Activated CD4-positive, CD25-positive, alpha-beta regulatory T cell treated with anti-CD3 and anti-CD28 coated beads, Interleukin-2, amount 50 U/mL, for 16 hours (primary cell): ENCODE data around the gene EPPIN.

ENCODE experiments used
- DNase-seq: peaks from one replicate; pipeline ENCODE4 v3.0.0-alpha.2; 2020; ENCODE audit warnings: low read depth, low spot score

The EPPIN gene

DNA sequence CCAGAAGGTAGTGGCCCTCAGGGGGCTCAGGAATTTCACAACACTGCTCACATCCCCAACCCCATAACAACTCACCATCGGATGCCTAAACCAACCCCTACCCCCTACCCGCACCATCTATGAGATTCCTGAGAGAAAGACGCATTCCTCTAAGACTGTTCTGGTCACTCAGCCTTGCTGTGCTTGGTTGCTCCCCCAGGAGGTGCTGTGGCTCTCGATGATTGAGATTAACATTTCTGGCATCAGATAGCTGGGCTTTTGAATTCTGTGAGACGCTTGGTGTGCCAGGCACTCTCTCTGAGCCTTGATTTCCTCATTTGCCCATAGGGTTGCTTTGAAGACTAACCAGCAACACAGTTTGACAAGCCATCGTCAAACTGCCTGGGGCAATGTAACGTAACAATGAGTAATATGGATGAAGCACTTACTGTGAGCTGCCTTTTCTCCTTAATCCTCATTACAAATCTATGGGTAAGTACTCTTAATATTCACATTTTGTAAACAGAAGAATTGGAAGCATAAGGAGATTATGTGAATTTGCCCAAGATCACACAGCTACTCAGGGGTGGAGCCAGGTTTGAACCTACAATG is 8.9 kb downstream of the EPPIN start:
- DNase-seq, result no peak

DNA sequence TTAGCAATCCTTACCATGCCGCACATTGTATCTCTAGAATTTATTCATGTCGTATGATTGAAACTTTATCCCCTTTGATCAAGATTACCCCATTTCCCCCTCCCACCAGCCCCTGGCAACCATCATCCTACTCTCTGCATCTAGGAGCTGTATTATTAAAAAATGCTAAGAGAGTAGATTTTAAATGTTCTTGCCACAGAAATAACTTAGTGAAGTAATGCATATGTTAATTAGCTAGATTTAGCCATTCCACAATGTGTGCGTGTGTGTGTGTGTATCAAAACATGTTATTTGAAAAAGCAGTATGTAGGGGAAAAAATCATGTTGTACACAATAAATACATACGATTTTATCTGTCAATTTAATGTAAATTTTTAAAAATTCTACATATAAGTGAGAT is 19.9 kb downstream of the EPPIN start:
- no peak for DNase-seq

DNA sequence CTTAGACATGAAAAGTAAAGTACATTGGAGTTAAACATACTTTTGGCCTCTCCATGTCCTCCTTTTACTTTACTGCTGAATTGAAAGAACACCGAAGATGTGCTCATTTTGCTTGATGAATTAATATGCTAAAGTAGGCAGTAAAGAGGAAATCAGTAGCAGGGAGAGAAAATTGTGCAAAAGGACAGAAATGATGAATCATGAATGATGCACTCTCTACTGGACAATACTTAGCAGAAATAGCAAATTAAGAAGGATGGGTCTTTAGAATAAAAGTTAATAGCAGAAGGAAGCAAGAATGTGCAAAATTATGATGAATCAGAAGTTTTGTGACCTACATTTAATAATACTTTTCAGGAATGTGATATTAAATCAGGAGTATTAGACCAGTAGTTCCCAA is 23.4 kb downstream of the EPPIN start:
- DNase-seq, result no peak

DNA sequence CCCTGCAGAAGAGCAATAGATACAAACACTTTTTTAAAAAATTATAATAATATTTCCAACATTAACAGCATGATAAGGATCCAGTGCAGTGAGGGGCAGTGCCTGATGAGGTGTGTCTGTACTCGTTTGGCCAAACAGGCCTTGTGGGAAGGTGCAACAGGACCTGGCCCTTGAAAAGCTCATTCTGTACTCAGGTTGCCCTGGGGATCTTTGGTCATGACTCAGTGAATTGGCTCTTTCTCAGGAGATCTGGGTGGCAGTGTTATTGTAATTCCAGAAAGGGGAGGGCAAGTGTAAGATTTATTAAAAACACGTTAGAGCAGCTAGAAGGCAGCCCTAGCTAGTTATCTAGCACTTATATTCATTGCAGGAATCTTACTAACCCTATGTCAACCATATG is 28.9 kb downstream of the EPPIN start:
- no peak for DNase-seq

DNA sequence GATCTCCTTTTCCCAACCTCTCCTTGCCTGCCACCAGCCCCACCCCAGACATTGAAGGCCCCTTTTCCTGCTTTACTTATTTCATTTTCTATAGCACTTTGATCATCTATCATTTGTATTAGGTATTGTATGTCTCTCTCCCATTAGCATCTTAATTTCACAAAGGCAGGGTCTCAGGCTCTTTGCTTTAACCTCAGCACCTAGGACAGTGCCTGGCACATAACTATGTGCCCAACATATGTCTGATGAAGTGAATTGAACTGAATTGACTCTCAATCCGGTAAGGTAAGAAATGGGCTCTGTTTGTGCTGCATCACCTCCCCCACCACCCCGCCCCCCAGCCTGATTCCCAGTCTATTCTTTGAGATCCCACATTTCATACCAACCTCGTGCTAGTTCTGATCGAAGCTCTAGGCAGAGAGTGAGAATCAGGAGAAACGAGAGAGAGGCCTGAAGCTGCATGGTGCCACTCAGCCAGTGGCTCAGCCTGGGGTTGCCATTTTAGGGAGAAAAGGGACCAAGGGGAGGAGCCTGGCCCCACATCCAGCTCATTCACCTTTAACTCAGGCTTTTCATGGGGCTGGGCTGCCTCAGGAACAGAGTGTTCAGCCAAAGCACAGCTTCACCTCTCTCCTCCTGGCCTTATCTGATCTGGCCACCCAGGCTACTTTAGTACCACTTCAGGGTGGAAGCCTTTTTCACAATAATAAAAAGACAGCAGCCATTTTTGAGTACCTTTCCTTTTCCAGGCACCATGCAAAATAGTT is 31.9 kb downstream of the EPPIN start, which contains the start of gene SPINT3:
Gene SPINT3, minus strand, starts transcription at position 476 of the 767 bp plus-strand sequence. Its CDS starts 14 bp downstream, at position 462.
- no peak for DNase-seq

DNA sequence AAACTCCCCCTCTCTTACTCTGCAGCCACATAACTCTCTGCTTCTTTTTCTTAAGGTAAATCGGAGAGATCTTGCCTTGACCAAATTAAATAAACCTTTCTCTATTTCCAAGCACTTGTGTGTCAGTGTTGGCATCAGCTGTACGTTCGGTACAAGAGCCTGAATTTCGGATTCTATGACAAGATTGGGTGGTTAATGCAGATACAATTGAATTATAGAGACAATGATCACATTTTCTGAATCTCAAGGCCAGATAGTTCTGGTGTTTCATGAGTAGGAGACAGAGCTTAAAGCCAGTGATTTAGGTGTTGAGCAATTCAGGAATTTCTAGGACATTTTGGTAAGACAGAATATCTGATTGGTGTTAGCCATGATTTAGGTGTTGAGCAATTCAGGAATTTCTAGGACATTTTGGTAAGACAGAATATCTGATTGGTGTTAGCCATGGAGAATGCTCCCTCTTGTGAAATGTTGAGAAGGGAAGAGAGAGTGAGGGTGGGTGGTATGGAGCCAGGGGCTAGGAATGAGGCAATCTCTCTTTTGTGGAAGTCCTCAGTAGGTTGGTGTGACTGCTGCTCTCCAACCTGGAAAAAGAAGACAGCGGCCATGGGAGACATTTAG is 36.8 kb downstream of the EPPIN start:
- DNase-seq, result no peak

DNA sequence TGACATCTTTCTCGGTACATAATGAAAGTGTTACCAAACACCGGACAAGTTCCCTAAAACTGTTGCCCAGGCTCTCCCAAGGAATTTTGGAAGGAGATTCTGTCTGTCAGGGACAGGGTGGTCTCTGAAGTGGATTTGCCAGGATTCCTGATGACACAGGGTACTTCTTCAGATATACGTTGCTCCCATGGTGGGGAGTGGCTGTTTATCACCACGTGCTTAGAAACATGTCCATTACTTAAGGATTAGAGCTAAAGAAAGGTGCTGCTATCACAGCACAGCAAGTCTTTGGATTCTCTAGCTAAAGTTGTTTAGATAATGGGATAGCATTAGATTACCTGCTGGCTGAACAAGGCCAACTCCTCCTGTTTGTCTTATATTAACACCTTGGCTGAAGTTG is 38.1 kb downstream of the EPPIN start:
- no peak for DNase-seq

DNA sequence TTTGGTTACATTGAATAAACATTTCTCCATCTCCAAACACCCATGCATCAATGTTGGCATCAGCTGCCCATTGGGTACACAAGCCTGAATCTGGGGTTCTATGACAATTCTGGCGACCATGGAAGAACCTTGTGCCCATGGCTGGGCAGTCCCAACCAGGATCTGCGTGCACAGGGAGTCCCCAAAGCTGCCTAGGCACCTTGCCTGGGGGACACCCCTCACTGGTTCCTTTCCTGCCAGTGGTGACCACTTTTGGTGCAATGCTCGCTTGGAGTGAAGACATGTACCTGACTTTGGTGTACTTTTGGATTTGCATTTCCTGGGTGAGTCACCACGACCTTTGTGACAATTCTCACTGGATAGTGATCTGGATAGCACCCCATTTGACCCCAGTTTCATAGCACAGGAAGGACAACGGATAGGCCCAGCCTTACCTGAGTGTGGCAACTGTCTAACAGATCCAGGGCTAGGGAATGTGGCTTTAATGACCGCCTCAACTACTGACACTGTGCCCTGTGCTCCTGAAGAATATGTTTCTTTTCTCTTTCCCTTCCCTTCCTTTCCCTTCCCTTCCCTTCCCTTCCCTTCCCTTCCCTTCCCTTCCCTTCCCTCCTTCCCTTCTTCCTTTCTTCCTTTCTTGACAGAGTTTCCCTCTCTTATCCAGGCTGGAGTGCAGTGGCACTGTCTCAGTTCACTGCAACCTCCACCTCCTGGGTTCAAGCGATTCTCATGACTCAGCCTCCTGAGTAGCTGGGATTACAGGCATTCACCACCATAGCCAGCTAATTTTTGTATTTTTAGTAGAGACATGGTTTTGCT is 38.9 kb downstream of the EPPIN start:
- DNase-seq, result no peak

DNA sequence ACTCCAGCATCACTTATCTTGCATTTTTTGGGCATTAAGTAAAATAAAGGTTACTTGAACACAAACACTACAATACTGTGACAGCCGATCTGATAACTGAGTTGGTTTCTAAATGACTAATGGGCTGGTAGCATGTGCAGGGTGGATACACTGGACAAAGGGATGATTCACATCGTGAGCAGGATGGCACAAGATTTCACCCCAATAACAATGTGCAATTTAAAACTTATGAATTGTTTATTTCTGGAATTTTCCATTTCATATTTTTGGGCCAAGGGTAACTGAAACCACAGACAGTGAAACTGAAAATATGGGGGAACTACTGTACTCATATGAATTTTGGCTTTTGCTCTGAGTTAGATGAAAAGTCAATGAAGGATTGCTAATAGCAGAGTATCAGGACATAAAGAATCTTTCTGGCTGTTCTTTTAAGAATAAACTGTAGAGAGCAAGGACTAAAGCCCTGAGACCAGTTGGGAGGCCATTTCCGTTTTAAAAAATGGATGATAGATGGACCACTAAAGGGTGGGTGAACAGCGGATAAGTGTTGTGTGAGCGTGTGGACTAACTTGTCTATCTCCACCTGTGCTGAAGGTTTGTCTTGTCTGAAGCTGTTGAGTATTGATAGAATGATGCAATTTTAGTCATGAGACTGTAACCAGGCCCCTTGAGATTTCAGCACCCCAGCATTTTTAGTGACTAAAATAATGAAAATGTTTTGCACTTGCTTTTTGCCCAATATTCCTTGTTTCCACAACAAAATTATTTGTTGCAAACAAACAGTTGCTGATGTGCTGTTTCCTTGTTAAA is 40.0 kb downstream of the EPPIN start:
- DNase-seq, result no peak

DNA sequence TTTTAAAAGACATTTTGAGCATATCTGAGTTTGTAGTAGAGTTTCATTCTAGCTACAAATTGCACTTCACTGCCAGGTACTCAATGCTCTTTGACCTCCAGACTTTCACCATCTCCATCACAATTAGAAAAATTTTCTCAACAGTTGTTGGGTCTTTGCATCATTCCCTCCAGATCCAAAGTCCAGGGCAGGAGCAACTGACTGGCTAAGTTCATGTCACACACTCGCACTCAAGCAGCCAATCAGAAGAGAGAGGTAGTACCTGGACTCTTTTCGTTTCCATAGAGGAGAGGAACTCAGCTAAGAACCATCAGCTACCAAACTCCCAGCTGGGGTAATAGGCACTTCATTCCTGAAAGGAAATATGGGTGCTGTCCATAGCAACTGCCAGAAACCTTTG is 40.8 kb downstream of the EPPIN start:
- DNase-seq, result no peak

DNA sequence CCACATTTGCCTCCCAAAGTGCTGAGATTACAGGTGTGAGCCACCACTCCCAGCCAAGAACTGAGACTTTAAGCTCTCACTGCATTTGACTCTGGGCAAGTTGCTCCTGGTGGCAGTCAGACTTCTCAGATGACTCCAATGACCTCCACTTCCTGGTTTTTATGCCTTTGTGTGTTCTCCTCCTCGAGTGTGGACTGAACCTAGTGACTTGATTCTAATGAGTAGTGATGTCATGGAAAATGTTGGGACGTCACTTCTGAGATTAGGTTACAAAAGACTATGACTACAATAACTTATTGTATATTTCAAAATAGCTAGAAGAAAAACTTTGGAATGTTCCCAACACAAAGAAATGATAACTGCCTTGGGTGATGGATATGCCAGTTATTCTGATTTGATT is 43.8 kb downstream of the EPPIN start:
- no peak for DNase-seq

DNA sequence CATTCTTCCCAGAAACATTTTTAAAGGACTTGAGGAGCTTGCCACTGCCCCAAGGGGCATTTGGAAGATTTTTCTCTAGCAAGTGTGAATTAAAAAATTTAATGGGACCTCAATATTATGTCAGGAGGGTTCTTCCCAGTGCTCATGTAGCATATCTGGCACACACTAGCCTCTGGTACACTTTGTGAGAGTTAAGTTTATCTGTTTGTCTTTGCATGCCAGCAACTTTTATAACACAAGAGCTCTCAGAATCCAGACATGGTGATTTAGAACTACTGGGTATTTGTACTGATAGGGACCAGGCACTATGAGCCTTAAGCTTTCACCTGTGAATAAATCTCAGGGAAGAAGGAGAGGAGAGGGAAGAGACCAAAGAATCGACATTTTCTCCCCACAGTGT is 44.6 kb downstream of the EPPIN start:
- DNase-seq, result no peak

DNA sequence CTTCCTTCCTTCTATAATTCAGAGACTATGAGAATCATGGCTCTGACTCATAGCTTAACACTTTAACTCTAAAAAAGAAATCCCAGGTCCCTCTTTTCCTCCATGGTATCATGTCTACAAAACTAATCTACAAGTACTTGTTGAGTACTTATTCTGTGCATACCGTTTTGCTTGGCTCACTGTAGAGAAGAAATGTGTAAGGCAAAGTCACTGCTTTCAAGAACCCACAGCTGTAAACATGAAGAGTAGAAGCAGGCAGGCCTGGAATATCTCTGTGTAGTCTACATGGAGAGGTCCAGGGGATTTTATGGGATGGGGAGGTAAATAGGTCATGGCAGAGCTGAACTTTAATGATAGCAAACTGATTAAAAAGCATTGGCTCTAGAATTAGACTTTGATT is 45.6 kb downstream of the EPPIN start:
- no peak for DNase-seq

DNA sequence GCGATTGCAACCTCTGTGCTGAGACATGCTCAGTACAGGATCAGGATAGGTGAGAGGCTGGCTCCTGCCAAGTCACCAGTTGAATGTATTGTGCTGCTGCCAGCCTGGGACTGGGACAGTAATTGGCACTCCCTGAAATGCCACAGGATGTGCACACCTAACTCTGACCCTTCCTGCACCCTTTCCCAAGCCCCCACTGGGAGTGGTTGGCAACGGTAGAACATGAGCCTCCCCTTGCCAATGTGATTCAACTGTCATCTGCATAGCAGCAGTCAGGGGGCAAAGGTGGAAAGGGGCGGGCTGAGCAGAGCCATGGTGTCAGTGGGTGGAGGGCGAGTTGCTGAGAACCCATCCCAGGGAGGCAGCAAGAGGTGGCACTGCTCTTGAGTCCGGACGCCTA is 47.2 kb downstream of the EPPIN start:
- DNase-seq, result no peak

DNA sequence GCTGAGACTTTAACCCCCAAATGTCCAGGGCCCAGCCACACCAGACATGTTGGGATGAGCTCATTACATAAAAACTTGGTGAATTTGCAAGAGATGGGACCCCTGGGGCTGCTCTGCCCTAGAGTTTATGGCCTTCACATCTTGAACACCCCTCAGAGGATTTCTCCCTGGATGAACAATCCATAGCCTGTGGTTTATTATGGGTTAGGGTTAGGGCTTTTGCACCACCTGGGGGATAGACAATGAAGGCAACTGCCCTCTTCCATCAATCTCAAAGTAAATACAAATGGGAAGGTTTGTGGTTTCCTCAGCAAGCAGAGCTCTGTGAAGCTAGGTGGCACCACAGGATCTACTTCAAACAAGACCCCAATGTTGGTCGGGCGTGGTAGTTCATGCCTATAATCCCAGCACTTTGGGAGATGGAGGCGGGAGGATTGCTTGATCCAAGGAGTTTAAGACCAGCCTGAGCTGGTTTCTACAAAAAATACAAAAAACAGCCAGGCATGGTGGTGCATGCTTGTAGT is 49.2 kb downstream of the EPPIN start:
- DNase-seq, result no peak

DNA sequence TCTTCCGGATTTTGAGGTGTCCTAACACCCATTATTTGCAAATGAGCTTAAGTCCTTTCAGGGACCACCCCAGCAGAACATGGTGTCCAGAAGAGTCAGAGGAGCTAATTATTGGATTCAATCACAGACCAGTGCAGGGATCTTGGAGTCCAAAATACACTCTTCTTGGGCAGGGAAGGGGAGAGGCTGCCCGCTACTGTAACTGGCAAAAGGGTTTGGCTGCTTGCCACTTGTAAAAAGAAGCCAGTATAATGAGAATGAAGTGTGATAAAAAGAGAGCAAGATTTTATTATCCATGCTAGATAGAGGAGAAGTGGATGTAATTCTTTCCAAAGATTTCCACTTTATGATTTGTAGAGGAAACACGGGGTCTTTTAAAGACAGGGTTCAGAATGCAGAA is 51.0 kb downstream of the EPPIN start:
- DNase-seq, result no peak

DNA sequence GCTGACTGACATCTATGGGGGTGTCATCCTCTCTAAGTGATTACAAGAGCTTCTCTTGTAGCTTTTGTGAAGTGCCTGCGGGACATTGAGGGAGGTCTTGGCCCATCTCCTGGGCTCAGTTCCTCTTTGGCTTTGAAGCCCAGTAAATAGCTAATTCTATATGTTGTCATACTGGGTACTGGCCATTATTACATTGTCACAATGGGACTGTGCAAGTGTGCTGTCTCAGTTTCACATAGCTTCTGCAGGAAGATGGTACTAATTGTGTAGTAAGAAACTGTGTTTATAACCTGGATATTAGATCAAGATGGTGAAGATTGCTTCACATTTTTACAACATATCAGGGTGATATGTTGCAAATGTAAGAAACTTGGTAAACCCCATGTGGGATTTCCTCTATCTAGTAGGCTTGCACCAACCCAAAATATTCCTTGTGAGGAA is 51.7 kb downstream of the EPPIN start:
- no peak for DNase-seq
